Measurements from ENCODE around the gene VAMP8.
"Not testable (repeated sequence)": the region's sequence is repeated elsewhere in the genome, so short reads cannot be mapped to it uniquely, and the experiment has no call there.

VAMP8 gene

DNA sequence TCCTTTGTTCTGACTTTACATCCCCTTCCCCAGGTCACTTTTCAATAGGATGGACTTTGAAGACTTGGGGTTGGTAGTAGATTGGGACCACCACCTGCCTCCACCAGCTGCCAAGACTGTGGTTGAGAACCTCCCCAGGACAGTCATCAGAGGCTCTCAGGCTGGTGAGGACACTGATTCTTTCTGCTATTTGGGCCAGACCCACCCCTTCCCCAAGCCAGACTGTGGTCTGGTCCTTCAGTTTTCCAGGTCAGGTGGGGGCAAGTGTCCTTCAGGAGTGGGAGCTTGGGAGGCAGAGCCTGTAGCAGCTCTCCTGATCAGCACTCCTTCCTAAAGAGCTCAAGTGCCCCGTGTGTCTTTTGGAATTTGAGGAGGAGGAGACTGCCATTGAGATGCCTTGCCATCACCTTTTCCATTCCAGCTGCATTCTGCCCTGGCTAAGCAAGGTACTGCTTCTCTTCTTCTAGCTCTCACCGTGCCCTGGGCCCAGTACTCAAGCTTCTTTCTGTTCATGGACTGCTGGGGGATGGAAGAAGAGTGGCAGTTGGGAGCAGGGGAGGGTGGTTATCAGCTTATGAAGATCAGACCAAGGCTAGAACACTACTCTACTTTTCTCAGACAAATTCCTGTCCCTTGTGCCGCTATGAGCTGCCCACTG, 19.2 kb downstream of the VAMP8 start:
- in situ Hi-C loops (cut with MboI; ENCODE audit: low sequenced_read_pairs), result no loop called here

DNA sequence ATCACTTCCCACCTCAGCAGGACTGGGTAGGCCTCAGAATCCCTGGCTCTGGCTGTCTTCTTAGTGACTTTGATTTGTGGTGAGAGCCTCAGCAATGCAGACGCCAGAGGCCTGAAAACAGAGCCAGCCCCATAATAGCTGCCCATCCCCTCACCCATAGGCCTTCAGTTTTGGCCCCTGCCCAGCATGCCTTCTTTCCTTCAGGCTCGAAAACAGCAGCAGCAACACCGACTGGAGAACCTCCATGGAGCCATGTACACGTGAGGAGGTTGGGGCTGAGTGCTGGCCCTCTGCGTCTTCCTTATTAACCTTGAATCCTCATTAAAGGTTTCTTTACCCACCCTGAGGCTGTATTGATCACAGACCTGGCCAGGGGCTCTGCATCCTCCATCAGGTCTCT, 19.9 kb downstream of the VAMP8 start:
- in situ Hi-C loops (cut with MboI; ENCODE audit: low sequenced_read_pairs), result no loop called here

DNA sequence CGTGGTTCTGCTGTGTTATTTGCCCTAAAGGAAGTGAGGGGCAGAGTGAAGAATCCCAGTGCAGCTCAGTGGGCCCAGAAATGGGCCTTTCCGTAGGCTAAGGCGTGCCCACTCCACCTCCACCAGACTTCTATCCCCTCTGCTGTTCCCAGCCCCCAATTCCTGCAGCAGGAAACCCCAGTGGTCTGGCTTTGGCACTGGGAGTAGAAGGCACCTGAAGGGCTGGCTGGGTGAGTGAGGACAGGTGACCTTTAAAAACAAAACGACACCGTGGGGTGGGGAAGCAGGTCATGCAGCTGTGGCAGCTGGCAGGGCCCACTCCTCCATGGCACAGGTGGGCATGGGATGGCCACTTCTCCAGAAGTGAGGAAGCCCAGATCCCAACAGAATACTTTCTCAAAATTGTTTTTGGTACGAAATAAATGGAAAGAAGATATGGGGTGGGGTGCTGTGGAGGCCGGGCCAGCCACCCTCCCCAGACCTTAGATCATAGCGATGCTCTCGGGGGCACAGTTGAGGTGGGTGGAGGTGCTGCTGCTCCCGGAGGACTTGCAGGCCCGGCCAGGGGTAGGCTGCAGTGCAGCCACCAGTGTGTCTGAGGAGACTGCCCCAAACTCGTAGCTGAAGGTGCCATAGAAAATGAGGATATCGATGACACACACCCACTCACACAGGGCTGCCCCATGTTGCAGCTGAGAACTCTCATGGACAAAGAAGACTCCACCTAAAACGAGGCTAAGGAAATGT, 21.4 kb downstream of the VAMP8 start:
- in situ Hi-C loops (cut with MboI; ENCODE audit: low sequenced_read_pairs), result no loop called here

DNA sequence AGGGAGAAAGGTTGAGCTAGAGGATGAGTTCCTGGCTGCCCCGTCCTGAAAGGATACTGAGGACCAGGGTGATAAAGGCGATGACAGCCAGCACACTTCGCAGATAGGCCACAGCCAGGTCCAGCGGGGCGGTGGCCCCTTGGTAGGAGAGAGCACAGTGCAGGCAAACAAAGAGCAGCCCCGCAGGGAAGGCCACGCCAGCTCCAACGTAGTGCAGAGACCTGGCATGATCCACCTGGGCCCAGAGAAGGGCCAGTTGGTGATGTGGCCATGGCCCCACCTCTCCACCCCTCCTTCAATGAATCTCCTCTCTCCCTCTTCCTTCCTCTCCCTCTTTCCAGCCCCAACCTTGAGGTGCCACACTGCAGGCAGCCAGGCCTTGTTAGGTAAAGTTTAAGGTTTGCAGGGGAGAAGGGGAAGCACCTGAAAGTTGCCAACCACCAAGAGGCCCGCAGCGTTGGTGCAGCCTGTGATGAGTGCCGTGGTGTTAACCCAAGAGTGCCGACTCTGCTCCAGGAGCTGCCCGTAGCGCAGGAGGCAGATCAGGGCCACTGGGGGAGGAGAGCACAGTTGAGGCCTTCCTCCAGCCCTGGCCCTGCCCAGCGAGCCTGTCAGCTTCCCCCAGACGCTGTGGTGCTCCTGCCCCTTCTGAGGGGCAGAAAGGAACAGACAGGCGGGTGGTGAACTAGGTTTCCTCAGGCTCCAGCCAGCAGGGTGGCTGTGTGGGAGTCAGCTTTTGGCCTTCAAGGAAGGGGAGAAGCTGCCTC, 22.3 kb downstream of the VAMP8 start:
- in situ Hi-C loops (cut with MboI; ENCODE audit: low sequenced_read_pairs), result no loop called here

DNA sequence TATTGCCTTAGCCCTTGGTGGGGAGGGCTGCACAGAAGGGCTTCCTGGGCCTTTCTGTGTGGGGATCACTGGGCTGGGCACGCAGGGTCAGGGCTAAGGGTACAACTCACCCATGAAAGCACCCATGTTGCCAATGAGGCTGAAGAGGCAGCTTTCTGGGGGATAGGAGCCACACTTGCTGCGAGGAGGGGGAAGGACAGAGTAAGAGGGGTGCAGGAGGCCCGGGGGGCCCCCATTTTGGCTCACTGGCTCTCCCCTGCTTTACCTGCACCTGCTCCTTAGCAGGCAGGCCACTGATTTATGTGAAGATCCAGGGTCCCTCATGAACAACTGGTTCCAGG, 22.8 kb downstream of the VAMP8 start:
- in situ Hi-C loops (cut with MboI; ENCODE audit: low sequenced_read_pairs), result no loop called here

DNA sequence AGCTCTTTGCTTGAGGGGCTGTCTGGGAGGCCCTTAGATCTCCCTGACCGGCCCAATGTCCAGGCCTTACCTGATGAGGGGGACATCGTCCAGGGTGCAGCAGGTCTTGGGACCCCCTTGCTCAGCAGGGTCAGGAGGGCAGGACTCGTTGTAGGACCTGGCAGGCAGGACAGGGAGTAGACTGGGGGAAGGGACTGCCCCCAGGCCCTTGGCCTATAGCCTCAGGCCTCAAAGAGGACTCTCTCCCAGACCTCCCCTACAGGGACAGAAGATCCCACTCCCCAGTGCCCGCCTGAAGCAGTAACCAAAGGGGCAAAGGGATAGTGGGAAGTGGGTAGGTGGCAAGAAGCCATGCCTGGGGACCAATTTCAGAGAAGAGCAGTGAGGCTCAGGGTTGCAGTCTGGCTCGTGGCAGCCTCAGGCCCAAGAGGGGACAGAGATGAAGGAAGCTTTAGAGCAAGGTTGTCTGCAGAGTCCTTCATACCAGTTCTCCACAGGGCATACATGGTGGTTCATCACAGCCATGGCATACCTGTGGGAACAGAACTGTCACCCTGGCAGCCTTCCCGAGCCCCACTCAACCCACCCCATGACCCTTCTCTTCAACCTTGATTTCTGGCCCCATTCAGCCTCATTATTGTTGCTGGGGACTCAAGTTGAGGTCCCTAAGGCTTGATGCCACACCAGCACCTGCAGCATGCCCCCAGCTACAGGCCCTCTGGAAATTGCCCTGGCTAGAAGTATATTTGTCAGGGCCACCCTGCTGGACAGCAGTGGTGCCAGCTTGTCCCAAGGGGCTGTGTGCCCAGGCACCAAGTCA, 23.8 kb downstream of the VAMP8 start:
- in situ Hi-C loops (cut with MboI; ENCODE audit: low sequenced_read_pairs), result no loop called here

DNA sequence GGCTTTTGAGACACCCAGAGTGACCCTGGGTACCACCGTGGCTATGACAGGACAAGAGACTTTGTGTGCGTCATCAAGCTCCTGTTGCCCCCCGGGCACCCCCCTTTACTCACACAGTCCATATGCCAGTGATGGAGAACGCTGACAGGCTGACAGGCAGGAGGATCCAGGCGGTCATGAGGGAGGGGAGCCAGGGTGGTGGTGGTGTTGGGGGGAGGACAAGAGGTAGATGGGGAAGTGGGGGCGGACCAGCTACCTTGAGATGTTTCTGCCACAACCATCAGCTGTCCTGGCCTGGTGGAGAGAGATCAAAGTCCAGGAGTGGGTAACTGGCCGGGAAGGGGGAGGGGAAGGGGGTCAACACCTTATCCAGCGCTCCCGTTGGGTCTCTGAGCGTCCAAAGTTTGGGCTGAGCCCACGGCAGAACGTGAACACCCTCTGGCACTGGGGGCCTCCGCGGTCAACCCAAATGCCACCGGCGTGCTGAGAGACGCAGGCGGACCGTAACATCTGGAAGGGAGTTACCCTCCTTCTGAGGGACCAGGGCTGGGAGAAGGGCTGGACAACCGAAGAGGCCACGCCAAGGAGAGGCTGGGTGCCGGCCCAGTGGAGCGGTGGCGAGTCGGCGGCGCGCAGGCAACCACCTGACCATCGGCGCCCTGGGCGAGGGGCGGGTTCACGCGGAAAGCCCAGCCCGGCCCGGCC, 24.5 kb downstream of the VAMP8 start:
- in situ Hi-C loops (cut with MboI; ENCODE audit: low sequenced_read_pairs), result no loop called here

DNA sequence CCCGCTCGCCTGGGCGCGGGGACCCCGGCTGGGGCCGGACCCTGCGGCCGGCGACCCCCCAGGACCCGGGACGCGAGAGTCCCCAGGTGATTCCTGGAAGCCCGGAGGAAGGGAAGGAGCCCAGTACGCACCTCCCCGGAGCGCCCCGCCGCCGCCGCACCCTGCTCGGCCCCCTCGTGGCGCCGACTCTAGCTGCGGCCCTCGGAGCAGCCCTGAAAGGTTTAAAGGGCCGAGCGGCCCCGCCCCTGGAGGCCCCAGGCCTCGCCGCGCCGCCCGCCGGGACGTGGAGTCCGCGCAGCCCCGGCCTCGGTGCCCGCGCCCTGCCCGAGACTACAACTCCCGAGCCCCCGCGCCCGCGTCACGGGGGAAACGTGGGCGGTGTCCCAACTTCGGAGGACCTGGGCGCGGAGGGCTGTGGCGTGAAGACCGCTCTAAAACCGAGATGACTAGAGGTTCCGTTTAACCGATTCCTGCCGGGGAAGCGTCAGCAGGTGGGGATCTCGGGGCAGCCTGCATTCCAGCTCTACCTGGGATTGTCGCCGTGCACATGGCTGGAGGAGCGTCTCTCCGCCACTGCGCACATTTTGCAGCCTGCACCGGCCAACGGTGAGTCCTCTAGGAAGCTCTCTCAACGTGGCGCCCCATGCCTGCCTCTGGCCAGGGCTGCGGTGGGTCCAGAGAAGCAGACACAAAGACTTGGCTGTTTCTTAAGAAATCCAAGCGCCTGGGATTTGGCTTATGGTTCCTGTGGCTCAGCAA, 25.3 kb downstream of the VAMP8 start, which contains the start of gene TMEM150A:
TSS of gene TMEM150A (minus strand) at position 223 of the 759 bp plus-strand sequence. CDS start 750 bp downstream, outside the sequence.
- in situ Hi-C loops (cut with MboI; ENCODE audit: low sequenced_read_pairs), result no loop called here

DNA sequence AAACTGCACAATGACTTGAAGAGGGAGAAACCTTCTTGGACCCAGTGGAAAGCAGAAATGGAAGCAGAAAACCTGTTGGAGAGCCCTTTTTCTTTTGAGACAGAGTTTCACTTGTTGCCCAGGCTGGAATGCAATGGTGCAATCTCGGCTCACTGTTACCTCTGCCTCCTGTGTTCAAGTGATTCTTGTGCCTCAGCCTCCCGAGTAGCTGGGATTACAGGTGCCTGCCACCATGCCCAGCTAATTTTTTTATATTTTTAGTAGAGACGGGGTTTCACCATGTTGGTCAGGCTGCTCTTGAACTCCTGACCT, 26.7 kb downstream of the VAMP8 start:
- in situ Hi-C loops (cut with MboI; ENCODE audit: low sequenced_read_pairs), result not testable (repeated sequence)

DNA sequence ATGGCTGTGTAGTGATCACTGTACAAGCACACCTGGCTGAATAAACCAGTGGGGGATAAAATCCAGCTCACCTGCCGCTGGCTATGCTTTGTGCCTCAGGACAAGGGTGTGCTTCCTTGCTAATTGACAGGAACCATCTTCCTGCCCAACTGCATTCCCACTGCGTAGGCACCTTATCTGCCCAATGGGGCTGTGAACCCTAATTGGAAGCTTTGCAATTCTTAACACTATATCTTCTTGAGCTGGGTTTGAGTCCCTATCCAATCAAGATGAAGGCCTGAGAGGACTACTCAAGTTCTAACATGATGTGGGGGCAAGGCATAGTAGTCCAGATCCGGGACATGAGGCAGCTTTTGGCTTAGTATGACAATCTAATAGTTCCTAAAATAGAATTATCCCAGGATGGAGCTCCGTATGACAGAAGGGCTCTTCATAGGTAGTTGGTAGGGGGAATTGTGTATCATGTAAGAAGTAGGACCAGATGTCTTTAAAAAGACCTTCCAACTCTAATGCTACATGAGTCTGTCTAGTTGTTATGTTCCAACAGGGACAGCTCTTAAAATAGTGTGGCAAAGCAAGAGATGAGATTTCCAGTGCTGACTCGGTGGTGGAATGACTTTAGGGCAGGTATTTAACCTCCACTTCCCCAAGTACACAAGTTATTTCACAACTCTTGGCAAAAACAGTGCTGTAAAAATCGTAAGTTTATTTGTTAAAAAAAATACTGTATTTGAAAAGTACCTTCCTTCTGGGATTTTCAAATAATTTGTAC, 27.4 kb downstream of the VAMP8 start:
- in situ Hi-C loops (cut with MboI; ENCODE audit: low sequenced_read_pairs), result no loop called here

DNA sequence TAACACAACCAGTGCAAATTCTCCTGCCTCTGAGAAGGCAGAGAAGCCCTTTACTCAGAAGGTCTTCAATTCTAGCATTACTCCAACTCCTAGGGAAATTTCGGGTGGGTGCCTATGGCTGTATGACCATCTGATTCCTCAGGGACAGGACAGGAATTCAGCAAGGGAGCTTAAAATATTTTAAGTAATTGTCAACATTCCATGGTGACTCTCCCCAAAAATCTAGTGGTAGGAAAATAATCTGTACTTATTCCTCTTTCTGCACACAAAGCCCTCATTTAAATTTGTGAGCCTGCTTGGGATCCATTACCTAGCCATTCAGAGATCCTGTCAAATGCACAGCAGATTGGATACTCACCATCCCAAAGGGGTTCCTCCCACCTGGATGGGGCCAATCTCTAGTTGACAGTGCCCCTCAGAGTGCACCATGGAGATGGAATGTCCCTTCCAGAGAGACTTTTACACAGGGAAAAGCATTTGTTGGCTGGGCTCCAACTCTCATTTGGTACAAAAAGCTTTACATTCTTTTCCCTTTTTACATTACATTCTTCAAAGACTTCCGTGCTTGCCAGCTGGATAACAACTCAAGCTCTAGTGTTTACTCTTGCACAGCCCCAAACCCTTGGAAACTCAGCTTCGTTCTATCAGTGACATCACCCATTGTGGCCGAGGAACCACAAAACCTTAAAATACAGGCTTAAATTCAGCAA, 28.2 kb downstream of the VAMP8 start:
- in situ Hi-C loops (cut with MboI; ENCODE audit: low sequenced_read_pairs), result no loop called here

DNA sequence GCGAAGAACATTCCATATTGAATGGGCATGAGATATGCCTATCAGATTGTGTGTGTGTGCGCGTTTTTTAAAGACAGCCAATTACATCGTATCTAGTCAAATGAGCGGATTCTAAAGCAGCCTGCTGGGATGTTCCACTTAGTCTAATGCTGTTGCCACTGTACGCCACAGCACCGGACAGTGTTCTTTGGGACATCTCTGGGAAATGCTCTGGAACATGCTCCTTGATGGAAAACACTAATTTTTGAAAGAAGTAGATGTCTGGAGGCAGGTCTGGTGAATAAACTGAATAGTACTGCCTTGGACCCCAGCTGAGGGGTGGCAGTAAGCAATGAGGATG, 28.7 kb downstream of the VAMP8 start:
- in situ Hi-C loops (cut with MboI; ENCODE audit: low sequenced_read_pairs), result no loop called here

DNA sequence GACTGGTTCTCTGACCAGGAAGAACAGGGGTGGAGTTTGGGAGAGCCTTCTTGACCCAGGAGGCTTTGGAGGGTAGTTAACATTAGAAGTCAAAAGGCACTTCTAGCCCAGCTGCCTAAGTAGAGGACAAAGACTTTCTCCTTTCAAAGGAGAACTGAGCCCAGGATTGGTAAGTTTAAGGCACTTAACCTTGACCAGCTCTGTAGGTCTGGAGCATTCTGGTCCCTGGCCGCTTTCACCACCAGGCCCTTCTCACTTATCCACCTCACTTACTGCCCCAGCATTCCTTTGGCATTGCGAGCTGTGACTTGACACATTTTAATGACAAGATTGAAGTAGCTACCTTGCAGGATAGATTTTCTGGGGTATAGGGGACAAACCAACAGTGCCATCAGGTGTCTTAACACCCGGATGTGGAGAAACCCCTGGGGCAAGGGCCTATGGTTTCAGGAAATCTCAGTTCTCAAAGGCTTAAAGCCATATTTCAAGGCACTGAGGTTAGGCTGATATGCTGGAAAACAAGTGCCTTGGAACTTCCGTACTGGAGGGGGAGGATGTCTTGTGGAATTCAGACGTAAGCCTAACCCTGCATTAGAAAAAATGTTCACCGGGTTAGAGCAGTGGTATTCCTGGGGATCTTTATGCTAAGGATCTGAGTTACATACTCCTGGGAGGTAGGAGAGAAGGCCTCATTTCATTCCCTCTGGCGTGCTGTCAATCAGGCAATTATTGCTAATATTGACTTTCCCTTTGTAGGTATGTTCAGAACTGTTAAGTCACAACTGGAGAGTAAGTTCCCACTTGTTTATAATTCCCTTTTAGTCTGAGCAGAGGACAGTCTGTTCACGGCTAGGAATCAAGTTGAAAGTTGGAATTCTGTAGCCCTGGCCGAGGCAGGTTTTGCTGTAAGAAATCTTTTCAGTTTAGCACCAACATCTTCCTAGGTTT, 30.2 kb downstream of the VAMP8 start:
- in situ Hi-C loops (cut with MboI; ENCODE audit: low sequenced_read_pairs), result no loop called here

DNA sequence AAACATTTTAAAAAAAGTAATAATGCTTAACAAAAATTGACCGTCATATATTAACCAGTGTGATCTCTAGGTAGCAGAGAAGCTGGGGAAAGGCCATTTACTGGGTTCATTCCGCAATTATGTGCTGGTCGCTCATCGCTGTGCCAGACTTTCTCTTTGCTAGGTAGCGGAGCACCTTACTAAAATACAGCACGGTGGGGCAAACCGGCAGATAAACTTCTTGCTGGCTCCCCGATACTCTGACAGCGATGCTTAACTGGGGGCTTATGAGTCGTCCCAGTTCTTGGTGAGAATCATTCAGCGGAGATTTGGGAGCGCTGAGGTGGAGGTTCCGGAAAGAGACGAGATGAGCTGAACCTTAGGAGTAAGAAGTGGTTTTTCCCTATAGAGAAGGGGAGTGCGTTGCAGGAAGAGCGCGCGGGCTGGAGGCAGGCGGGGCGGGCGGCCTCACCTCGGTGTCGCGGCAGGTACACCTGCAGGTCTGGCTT, 33.9 kb downstream of the VAMP8 start:
- in situ Hi-C loops (cut with MboI; ENCODE audit: low sequenced_read_pairs), result no loop called here

DNA sequence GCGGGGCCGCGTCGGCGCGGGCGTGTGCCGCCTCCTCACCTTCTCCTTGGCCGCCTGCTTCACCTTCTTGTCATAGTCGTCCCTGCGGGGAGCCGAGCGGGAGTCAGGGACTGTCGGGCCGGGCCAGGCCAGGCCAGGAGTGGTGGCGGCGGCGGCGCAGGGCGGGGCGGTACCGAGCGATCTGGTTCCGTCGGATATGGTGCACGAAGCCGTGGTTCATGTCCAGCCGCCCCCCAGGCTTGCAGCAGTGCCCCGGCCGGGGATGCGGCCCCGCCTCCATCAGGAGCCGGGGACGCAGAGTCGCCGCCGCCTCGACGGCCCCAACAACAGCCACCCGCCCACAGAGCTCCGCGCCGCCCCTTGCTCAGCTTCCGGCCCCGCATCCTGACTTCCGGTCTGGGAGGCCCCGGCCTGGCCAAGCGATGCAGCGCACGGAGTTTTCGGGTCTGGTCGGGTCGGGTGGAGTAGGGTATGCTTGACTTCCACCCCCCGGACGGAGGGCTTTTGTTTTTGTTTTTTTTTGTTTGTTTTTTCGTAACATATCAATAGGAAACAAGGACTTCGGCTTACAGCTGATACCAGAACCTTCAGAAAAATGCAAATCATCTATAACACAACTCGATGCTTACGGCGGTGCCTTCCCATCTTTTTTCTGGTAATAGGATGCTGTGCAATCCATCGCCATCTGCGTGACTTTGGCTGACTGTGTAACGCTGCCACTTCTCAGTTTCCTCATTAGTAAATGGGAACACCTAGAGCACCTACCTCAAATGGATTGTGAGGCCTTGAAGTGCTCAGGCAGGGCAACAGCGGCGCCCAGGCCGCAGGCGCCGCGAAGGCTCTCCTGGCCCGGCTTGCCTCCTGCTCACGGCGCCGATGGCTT, 34.6 kb downstream of the VAMP8 start, which contains the start of gene C2orf68:
TSS of gene C2orf68 (minus strand) at position 362 of the 883 bp plus-strand sequence. CDS start at position 280, 82 bp downstream.
- in situ Hi-C loops (cut with MboI; ENCODE audit: low sequenced_read_pairs), result no loop called here

Data from HL-60/S4 treated with retinoic acid at 250 ng/mL for 4 days and 3 days (cell line).